ENCODE measurements around the gene PRDM11.

DNA sequence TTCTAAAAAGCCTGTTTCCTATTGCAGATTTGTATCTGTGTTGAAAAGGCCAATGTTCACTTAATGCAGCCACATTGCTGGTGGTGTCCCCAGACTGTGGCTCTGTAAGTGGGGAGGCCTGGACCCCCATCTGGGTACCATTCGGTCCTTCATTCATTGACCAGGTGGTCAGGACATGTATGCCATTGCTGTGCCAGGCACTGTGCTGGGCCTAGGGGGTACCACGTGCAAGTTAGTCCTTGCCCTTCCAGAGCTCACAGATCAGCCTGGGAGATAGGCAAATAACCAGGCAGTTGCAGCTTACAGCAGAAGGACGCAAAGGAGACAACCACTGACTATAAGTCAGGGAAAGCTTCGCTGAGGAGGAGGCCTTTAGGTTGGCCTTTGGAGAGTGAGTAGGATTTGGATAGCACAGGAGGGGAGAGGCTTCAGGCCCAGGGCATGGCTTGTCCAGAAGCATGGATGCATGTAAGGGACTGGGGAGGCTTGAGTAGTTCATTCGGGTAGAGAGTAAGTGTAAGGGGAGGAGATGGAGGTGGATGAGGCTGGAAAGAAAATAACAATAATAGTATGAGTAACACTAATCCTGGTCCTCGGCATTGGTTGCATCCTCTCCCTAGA lies 5.0 kb downstream of the PRDM11 start:
- TF ChIP-seq, protein P1, sequence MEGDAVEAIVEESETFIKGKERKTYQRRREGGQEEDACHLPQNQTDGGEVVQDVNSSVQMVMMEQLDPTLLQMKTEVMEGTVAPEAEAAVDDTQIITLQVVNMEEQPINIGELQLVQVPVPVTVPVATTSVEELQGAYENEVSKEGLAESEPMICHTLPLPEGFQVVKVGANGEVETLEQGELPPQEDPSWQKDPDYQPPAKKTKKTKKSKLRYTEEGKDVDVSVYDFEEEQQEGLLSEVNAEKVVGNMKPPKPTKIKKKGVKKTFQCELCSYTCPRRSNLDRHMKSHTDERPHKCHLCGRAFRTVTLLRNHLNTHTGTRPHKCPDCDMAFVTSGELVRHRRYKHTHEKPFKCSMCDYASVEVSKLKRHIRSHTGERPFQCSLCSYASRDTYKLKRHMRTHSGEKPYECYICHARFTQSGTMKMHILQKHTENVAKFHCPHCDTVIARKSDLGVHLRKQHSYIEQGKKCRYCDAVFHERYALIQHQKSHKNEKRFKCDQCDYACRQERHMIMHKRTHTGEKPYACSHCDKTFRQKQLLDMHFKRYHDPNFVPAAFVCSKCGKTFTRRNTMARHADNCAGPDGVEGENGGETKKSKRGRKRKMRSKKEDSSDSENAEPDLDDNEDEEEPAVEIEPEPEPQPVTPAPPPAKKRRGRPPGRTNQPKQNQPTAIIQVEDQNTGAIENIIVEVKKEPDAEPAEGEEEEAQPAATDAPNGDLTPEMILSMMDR (IDR thresholded peaks at IDR 0.05): no peak
- TF ChIP-seq POLR2A (IDR thresholded peaks at IDR 0.05): no peak

Measured in body of pancreas (tissue), 4 donors.